Ectodermal cell (in vitro differentiated cells): ENCODE measurements around the gene SPHKAP. TPM values are rescaled to one million over a fixed set of nuclear protein-coding genes. Genes with fewer than 3 reads are reported as not detected.
A peak's percentile ranks its signal among the peaks of the same experiment; 100 is the strongest.
"Not testable (repeated sequence)": the region's sequence is repeated elsewhere in the genome, so short reads cannot be mapped to it uniquely, and the experiment has no call there.

Source experiments
- H3K27ac ChIP-seq: 2 replicates; pipeline ENCODE4 v1.7.0; 2013; ENCODE audit warnings: mild to moderate bottlenecking, low read depth, low read length; ENCODE audit not compliant: insufficient read depth, poor library complexity, severe bottlenecking
- H3K27me3 ChIP-seq: 2 replicates; pipeline ENCODE4 v1.7.0; 2013; ENCODE audit warnings: mild to moderate bottlenecking, low read length; ENCODE audit not compliant: insufficient read depth, control insufficient read depth, poor library complexity, severe bottlenecking
- H3K36me3 ChIP-seq: one replicate; pipeline ENCODE4 v1.7.0; 2013; ENCODE audit warnings: low read length; ENCODE audit not compliant: control insufficient read depth, insufficient read depth
- H3K4me1 ChIP-seq: one replicate; pipeline ENCODE4 v1.7.0; 2013; ENCODE audit warnings: low read length; ENCODE audit not compliant: control insufficient read depth, insufficient read depth
- H3K4me3 ChIP-seq: 2 replicates; pipeline ENCODE4 v1.7.0; 2013; ENCODE audit warnings: low read depth, low read length, control low read depth; ENCODE audit not compliant: insufficient read depth
- H3K9me3 ChIP-seq: 2 replicates; pipeline ENCODE4 v1.7.0; 2013; ENCODE audit warnings: mild to moderate bottlenecking, low read length, moderate library complexity; ENCODE audit not compliant: control insufficient read depth
- WGBS, 2 experiments: methylation state at CpG; one replicate each; pipeline ENCODE4 v1.1.7; 2013; ENCODE audit warnings: missing lambda C conversion rate in 2 of 2; 5-methylcytosine and 5-hydroxymethylcytosine counted together
- polyA plus RNA-seq, 4 experiments: library from polyadenylated mRNA; stranded (reverse); fragments of 50-300 nt; gene quantifications; one replicate each; pipeline ENCODE4 v1.2.3, GENCODE V29; 2013

Gene SPHKAP, protein sequence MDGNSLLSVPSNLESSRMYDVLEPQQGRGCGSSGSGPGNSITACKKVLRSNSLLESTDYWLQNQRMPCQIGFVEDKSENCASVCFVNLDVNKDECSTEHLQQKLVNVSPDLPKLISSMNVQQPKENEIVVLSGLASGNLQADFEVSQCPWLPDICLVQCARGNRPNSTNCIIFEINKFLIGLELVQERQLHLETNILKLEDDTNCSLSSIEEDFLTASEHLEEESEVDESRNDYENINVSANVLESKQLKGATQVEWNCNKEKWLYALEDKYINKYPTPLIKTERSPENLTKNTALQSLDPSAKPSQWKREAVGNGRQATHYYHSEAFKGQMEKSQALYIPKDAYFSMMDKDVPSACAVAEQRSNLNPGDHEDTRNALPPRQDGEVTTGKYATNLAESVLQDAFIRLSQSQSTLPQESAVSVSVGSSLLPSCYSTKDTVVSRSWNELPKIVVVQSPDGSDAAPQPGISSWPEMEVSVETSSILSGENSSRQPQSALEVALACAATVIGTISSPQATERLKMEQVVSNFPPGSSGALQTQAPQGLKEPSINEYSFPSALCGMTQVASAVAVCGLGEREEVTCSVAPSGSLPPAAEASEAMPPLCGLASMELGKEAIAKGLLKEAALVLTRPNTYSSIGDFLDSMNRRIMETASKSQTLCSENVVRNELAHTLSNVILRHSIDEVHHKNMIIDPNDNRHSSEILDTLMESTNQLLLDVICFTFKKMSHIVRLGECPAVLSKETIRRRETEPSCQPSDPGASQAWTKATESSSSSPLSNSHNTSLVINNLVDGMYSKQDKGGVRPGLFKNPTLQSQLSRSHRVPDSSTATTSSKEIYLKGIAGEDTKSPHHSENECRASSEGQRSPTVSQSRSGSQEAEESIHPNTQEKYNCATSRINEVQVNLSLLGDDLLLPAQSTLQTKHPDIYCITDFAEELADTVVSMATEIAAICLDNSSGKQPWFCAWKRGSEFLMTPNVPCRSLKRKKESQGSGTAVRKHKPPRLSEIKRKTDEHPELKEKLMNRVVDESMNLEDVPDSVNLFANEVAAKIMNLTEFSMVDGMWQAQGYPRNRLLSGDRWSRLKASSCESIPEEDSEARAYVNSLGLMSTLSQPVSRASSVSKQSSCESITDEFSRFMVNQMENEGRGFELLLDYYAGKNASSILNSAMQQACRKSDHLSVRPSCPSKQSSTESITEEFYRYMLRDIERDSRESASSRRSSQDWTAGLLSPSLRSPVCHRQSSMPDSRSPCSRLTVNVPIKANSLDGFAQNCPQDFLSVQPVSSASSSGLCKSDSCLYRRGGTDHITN (N-terminal part only)
- polyA plus RNA-seq (2013, experiment 1 of 4): not detected
- polyA plus RNA-seq (2013, experiment 2 of 4): not detected
- polyA plus RNA-seq (2013, experiment 3 of 4): not detected
- 0.04 TPM for polyA plus RNA-seq (2013, experiment 4 of 4)

DNA sequence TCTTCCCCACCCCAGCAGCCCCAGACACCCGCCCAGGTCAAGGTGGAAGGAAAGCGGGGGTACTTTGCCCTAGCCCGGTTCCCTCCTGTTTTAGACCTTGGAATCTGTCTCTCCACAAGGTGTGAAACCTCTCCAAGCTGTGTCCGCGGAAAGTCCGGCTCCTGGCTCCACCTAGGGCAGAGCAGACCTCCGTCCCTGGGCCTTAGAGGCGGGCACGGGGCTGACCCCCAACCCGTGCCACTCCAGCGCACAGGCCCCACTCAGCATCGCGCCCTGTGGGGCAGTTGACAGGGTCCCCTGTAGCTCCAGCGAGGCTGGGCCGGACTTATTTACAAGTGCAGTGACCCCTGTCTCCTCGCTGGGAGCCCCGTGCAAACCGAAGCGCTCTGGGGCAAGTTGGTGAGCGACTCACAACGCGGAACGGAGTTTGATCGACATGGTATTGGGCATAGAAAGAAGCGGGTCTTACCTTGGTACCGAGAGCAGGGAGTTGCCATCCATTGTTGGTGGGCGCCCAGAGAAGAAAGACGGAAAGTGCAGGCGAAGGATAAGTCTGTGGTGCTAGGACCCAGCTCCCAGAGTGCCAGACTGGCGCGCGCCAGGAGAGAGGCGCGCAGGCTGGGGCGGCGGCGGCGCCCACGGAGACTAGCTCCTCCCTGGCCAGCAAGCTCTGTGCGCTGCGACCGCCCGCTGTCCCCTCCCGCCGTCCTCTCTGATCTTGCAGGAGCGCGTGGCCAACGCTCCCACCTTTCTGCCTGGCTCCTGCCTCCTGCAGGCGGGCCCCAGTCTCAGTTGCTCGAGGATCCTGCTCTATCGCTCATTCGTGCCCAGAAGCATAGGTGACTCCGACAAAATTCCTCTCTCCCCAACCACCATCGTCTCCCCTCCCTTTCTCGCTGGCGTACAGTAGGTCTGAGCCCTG, at the start of gene SPHKAP:
Gene SPHKAP, minus strand, starts transcription at position 590 of the 922 bp plus-strand sequence. Its CDS starts 89 bp downstream, at position 501.
- peaks cover 11% of the 10 kb centered on the region for H3K4me1 ChIP-seq
- WGBS, 2 experiments: 2% methylated on average over 56 of the region's 56 CpGs
- no peak within 1 kb of the TSS for H3K27ac ChIP-seq
- H3K36me3 ChIP-seq: no peaks in the 10 kb centered on the region
- no peaks in the 10 kb centered on the region for H3K9me3 ChIP-seq
- peaks cover 42% of the 10 kb centered on the region for H3K27me3 ChIP-seq
- peak within 1 kb of the TSS; percentile 27 for H3K4me3 ChIP-seq

DNA sequence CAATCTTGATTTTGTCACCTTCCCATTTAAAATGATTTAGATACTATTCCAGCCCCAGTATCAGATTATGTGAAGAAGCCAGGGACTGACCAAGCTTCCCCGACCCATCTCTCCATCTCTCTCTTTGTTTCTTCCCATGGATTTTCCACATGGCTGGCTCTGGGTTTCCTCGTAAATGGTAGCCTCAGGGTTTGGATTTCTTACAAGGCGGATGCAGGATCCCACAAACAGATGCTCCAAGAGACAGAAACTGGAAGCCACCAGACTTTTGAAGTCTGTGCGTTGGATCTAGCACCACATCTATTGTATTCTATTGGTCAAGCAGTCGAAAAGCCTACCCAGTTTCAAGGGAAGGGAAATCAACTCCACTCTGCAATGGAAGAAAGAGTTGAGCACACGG, 46.0 kb upstream of the SPHKAP start:
- Histone ChIP-seq H3K27me3 (no peaks in the 10 kb centered on the region), H3K4me3 (no peak overlapping the region), H3K36me3 (no peaks in the 10 kb centered on the region), H3K9me3 (no peaks in the 10 kb centered on the region), H3K4me1 (no peaks in the 10 kb centered on the region), H3K27ac (no peak overlapping the region)
- WGBS, 2 experiments: 92 to 95% methylated on average over 6 of the region's 6 CpGs

- no peaks in the 10 kb centered on the region for H3K36me3 ChIP-seq
- no peak overlapping the region for H3K27ac ChIP-seq
- no peaks in the 10 kb centered on the region for H3K9me3 ChIP-seq
- no peaks in the 10 kb centered on the region for H3K4me1 ChIP-seq
- H3K4me3 ChIP-seq: no peak overlapping the region
- H3K27me3 ChIP-seq: no peaks in the 10 kb centered on the region
Observed at GRCh38 chr2:228224410-228224809, 42.9 kb upstream of the SPHKAP start.

DNA sequence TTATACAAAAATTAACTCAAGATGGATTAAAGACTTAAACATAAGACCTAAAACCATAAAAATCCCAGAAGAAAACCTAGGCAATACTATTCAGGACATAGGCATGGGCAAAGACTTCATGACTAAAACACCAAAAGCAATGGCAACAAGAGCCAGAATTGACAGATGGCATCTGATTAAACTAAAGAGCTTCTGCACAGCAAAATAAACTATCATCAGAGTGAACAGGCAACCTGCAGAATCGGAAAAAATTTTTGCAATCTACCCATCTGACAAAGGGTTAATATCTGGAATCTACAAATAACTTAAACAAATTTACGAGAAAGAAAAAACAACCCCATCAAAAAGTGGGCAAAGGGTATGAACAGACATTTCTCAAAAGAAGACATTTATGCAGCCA, 37.1 kb upstream of the SPHKAP start:
- not testable (repeated sequence) for H3K27me3 ChIP-seq, H3K36me3 ChIP-seq, H3K4me1 ChIP-seq, H3K27ac ChIP-seq, H3K9me3 ChIP-seq, H3K4me3 ChIP-seq
- whole genome bisulfite sequencing, 2 experiments: 91 to 96% methylated on average over 2 of the region's 2 CpGs

GRCh38 chr2:228197504-228197903, 16.0 kb upstream of the SPHKAP start:
- no peak overlapping the region for H3K27ac ChIP-seq
- WGBS, 2 experiments: 74% methylated on average over 2 of the region's 2 CpGs; no CpG with 5 or more reads in 1 of the 2 experiments
- H3K36me3 ChIP-seq: no peaks in the 10 kb centered on the region
- no peaks in the 10 kb centered on the region for H3K9me3 ChIP-seq
- no peaks in the 10 kb centered on the region for H3K4me1 ChIP-seq
- H3K27me3 ChIP-seq: no peaks in the 10 kb centered on the region
- no peak overlapping the region for H3K4me3 ChIP-seq

DNA sequence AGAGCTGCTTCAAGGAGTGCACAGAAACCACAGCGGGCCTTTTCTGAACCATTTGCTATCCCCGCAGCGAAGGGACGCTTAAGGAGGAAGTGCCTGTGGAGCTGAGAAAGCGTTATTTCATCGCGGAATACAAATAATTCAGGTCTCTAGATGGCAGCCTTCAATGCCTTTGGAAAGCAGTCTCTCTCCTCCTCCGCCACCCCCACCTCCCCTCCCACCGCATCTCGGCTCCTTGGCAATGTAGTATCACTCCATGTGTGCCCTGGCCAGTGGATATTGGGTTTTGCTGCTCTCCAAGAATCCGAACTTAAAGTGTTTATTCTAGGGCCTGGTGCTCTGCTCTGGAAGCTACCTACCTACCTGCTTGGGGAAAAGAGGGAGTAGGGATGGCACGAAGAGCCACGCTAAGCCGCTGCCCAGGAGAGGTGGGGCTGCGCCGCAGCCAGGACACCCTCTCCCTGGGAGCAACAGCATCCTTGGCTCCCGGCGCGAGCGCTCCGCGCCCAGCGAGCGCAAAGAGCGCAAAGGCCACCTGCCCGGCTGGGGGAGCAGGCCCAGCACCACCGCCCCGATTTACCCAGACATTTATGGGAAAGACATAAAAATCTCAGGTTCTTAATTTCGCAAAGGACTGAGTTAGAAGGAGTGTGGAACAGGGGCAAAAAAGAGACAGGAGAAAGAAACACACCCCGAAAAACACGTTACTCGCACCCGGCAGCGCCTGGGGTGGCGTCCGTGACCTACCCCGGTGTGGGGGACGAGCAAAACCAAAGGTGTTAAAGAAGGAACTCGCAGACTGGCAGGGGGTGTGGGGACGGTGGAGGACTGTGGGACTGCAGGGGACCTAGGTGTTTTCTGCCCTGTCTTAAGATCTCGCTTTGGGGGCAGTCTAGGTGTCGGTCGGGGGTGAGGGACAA, 1.0 kb downstream of the SPHKAP start:
- H3K4me1 ChIP-seq: peaks cover 11% of the 10 kb centered on the region
- no peaks in the 10 kb centered on the region for H3K36me3 ChIP-seq
- H3K4me3 ChIP-seq: peak overlapping the region; percentile 27
- H3K27ac ChIP-seq: no peak overlapping the region
- WGBS, 2 experiments: 1 to 2% methylated on average over 43 of the region's 43 CpGs
- no peaks in the 10 kb centered on the region for H3K9me3 ChIP-seq
- H3K27me3 ChIP-seq: peaks cover 42% of the 10 kb centered on the region

GRCh38 chr2:228167290-228167689, 14.2 kb downstream of the SPHKAP start:
- H3K4me1 ChIP-seq: no peaks in the 10 kb centered on the region
- no peak overlapping the region for H3K4me3 ChIP-seq
- H3K9me3 ChIP-seq: no peaks in the 10 kb centered on the region
- H3K36me3 ChIP-seq: no peaks in the 10 kb centered on the region
- WGBS, 2 experiments: 97% methylated on average over 2 to 3 of the region's 4 CpGs
- no peaks in the 10 kb centered on the region for H3K27me3 ChIP-seq
- H3K27ac ChIP-seq: no peak overlapping the region

DNA sequence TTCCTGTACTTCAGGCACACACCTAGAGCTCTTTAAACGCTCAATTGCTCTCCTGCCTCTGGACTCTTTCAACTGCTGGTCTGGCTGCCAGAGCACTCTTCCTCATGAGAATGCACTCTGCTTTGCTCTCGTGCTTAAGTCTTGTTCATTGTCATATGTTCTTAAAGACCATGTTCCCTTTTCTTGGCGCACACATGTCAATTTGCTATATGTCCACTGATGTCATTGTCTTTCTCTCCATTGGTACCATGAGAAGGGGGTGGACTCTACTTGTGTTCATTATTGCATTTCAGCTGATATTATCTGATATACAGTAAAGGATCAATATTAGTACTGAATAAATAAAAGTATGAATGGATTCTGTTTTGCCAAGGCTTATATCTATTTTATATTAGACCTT, 16.8 kb downstream of the SPHKAP start:
- Histone ChIP-seq H3K4me1 (no peaks in the 10 kb centered on the region), H3K9me3 (no peaks in the 10 kb centered on the region), H3K27me3 (no peaks in the 10 kb centered on the region), H3K4me3 (no peak overlapping the region), H3K27ac (no peak overlapping the region), H3K36me3 (no peaks in the 10 kb centered on the region)
- 94 to 95% methylated on average over 3 of the region's 3 CpGs for WGBS, 2 experiments
